PC-3 (cell line): ENCODE data around the gene ELK1. TPM values are rescaled to one million over a fixed set of nuclear protein-coding genes. Genes with fewer than 3 reads are reported as not detected.

Source experiments
- ATAC-seq: fragments of 200-7000 bp; cut with Tn5 transposase; 2 replicates; pipeline ENCODE4 v1.9.1; 2020; ENCODE audit warnings: mild to moderate bottlenecking, moderate library complexity
- BruUV-seq: library from RNA; stranded (reverse); fragments of 400-500 nt; replicated peaks from 2 replicates; lab custom pipeline; 2021; lab: Mats Ljungman, UMichigan
- CTCF ChIA-PET: fragments of 300-600 bp; sonication (Branson Sonifier 250); formaldehyde crosslinking; loops from one replicate; lab custom pipeline; 2022; ENCODE audit warnings: antibody characterized with exemption; lab: Charles Lee
- POLR2A ChIA-PET: fragments of 300-600 bp; sonication (Branson Sonifier 250); formaldehyde crosslinking; loops from one replicate; lab custom pipeline; 2022; ENCODE audit warnings: antibody characterized with exemption; ENCODE audit not compliant: unreplicated experiment; lab: Charles Lee
- DNase-seq: peaks from one replicate; pipeline ENCODE4 v3.0.0-alpha.2; 2015
- H2AFZ ChIP-seq: fragments of 300-600 bp; sonication (generic); 2 replicates; pipeline ENCODE4 v1.6.0; 2016; ENCODE audit warnings: antibody characterized with exemption, low read length
- H3F3A ChIP-seq: fragments of 300-600 bp; sonication (generic); one replicate; pipeline ENCODE4 v1.6.0; 2017; ENCODE audit warnings: antibody characterized with exemption, low read length, control low read depth, mild to moderate bottlenecking; ENCODE audit not compliant: unreplicated experiment
- H3K27ac ChIP-seq: fragments of 300-600 bp; sonication (generic); 2 replicates; pipeline ENCODE4 v1.5.1; 2016; ENCODE audit warnings: mild to moderate bottlenecking, low read length
- H3K27me3 ChIP-seq: fragments of 300-600 bp; sonication (generic); 2 replicates; pipeline ENCODE4 v1.6.1; 2016; ENCODE audit warnings: low read length, mixed read lengths
- H3K36me3 ChIP-seq: fragments of 300-600 bp; sonication (generic); 2 replicates; pipeline ENCODE4 v1.6.1; 2016; ENCODE audit warnings: low read depth, mixed run types, low read length, mixed read lengths
- H3K4me1 ChIP-seq: fragments of 300-600 bp; sonication (generic); 2 replicates; pipeline ENCODE4 v1.5.1; 2016; ENCODE audit warnings: low read length; ENCODE audit not compliant: insufficient read depth
- H3K4me2 ChIP-seq: fragments of 300-600 bp; sonication (generic); 2 replicates; pipeline ENCODE4 v1.6.0; 2016; ENCODE audit warnings: low read length
- H3K4me3 ChIP-seq: fragments of 300-600 bp; sonication (generic); 2 replicates; pipeline ENCODE4 v1.5.1; 2016; ENCODE audit warnings: mild to moderate bottlenecking, low read length, mixed read lengths
- H3K79me2 ChIP-seq: fragments of 300-600 bp; sonication (generic); 2 replicates; pipeline ENCODE4 v1.6.1; 2017; ENCODE audit warnings: low read length, mixed read lengths
- H3K9ac ChIP-seq: fragments of 300-600 bp; sonication (generic); 2 replicates; pipeline ENCODE4 v1.6.0; 2016; ENCODE audit warnings: mild to moderate bottlenecking, low read length
- H3K9me2 ChIP-seq: fragments of 300-600 bp; sonication (generic); replicated peaks from 2 replicates; pipeline ENCODE4 v1.6.1; 2016; ENCODE audit warnings: mixed run types, low read length, mixed read lengths
- H3K9me3 ChIP-seq: fragments of 300-600 bp; sonication (generic); 2 replicates; pipeline ENCODE4 v1.6.1; 2016; ENCODE audit warnings: low read length, mixed read lengths
- H4K20me1 ChIP-seq: fragments of 300-600 bp; sonication (generic); 2 replicates; pipeline ENCODE4 v1.6.1; 2016; ENCODE audit warnings: low read length, mixed read lengths
- EZH2 ChIP-seq: fragments of 300-600 bp; sonication (generic); IDR thresholded peaks from one replicate; pipeline ENCODE4 v1.6.1; 2017; ENCODE audit warnings: antibody characterized with exemption, mild to moderate bottlenecking, low read length; ENCODE audit not compliant: unreplicated experiment
- EZH2phosphoT487 ChIP-seq: fragments of 300-600 bp; sonication (generic); IDR thresholded peaks from 2 replicates; pipeline ENCODE4 v1.6.1; 2018; ENCODE audit warnings: mild to moderate bottlenecking, antibody characterized with exemption, low read length, borderline replicate concordance
- intact Hi-C: fragments of 100-400 bp; cut with micrococcal nuclease; formaldehyde crosslinking; loops from 2 replicates; pipeline ENCODE4 v1.9.0; 2023
- total RNA-seq: library from RNA; depleted of rRNA; stranded (reverse); fragments of >200 nt; gene quantifications from 2 replicates; pipeline ENCODE4 v1.2.3, GENCODE V29; 2014
- TF ChIP-seq, protein P1 (sequence below): fragments of 300-600 bp; sonication (generic); conservative IDR thresholded peaks from 2 replicates; pipeline ENCODE4 v1.5.1; 2017; ENCODE audit warnings: antibody characterized with exemption, low read depth, mild to moderate bottlenecking, low read length

The ELK1 gene
- total RNA-seq, 1 experiment from 2014 or later, result 59.0 TPM

DNA sequence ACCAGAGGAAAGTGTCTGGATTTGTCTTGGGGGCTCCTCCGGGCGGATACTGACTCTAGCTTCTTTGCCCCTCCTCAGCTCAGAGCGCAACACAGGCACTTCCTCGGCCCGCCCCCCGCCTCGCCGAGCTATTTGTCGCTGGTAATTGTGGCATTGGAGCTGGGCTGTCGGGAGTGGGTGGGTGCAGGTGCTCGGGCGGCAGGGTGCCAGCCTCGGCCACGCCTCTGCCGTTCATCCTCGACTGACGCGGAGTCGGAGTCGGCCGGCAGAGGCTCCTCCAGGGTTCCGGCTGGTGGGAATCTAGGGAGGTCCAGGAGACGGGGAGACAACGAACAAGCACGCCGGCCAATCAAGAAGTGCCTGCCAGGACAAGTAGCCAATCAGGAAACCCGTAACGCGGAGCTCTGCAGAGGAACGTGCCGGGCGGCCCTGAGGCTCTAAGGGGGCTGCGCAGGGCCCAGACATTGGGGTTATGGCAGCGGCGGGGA, 26.8 kb downstream of the ELK1 start:
- CTCF ChIA-PET, result no interaction called here

DNA sequence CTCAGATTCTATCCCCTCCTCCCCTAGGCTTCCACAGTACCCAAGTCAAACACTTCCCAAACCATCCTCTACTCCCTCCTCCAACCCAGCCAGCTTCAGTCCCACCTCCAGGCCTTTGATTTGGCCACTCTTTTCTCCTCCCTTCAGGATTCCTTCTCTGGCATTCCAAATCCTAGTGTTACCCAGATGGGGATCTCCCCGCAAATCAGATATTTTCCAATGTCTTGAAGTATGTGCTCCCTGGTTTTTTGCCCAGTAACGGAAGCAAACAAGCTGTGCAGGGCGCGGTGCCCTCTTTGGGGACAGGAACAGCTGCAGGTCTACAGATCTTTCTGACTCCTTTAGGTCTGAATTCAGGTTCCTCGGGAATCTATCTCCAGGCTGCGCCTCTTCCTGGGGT, 28.5 kb downstream of the ELK1 start:
- TF ChIP-seq EZH2phosphoT487 (no peak), EZH2 (no peak)
- TF ChIP-seq, protein P1, sequence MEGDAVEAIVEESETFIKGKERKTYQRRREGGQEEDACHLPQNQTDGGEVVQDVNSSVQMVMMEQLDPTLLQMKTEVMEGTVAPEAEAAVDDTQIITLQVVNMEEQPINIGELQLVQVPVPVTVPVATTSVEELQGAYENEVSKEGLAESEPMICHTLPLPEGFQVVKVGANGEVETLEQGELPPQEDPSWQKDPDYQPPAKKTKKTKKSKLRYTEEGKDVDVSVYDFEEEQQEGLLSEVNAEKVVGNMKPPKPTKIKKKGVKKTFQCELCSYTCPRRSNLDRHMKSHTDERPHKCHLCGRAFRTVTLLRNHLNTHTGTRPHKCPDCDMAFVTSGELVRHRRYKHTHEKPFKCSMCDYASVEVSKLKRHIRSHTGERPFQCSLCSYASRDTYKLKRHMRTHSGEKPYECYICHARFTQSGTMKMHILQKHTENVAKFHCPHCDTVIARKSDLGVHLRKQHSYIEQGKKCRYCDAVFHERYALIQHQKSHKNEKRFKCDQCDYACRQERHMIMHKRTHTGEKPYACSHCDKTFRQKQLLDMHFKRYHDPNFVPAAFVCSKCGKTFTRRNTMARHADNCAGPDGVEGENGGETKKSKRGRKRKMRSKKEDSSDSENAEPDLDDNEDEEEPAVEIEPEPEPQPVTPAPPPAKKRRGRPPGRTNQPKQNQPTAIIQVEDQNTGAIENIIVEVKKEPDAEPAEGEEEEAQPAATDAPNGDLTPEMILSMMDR, result no peak
- Histone ChIP-seq H3F3A (no peaks in the 10 kb centered on the region), H3K4me1 (no peaks in the 10 kb centered on the region), H3K27me3 (no peaks in the 10 kb centered on the region), H3K9me3 (no peaks in the 10 kb centered on the region), H3K36me3 (no peaks in the 10 kb centered on the region), H4K20me1 (no peaks in the 10 kb centered on the region), H3K9ac (no peak overlapping the region), H2AFZ (no peak overlapping the region), H3K4me2 (no peak overlapping the region), H3K4me3 (no peak overlapping the region), H3K27ac (no peak overlapping the region), H3K9me2 (no peaks in the 10 kb centered on the region), H3K79me2 (no peaks in the 10 kb centered on the region)
- POLR2A ChIA-PET, result no interaction called here
- CTCF ChIA-PET, result no interaction called here
- intact Hi-C loops, result no loop called here
- ATAC-seq (no peak), DNase-seq (no peak)
- BruUV-seq, result no TSS peak

More for the DNA sequence above, 26.8 kb downstream of the ELK1 start:
- H3K27me3 ChIP-seq, result no peaks in the 10 kb centered on the region
- BruUV-seq, result no TSS peak
- no peak overlapping the region for H3K4me2 ChIP-seq
- H4K20me1 ChIP-seq, result no peaks in the 10 kb centered on the region
- H3K79me2 ChIP-seq, result no peaks in the 10 kb centered on the region
- no peak overlapping the region for H3K4me3 ChIP-seq
- TF ChIP-seq EZH2 (no peak), EZH2phosphoT487 (no peak)
- TF ChIP-seq, protein P1, result no peak
- DNase-seq (no peak), ATAC-seq (no peak)
- POLR2A ChIA-PET, result no interaction called here
- no peaks in the 10 kb centered on the region for H3K9me2 ChIP-seq
- no peak overlapping the region for H2AFZ ChIP-seq
- H3K9me3 ChIP-seq, result no peaks in the 10 kb centered on the region
- H3K27ac ChIP-seq, result no peak overlapping the region
- intact Hi-C loops, result no loop called here
- no peaks in the 10 kb centered on the region for H3K36me3 ChIP-seq
- no peaks in the 10 kb centered on the region for H3K4me1 ChIP-seq
- no peak overlapping the region for H3K9ac ChIP-seq
- H3F3A ChIP-seq, result no peaks in the 10 kb centered on the region

DNA sequence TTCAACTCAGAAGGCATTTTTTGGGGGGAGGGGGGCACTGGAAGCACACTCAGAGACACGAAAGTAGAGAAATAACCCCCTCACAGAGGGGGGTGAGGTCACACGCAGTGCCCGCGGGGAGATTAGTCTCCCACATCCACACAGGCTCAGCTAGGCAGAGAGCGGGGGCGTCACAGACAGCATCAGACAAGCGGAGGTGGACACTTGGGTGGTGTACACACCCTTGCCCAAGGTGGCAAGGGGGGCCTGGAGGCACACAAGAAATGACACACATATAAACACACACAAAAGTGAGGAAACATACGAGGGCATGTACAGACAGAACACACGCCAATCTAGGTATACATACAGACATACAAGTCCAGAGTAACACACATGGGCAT, 30.1 kb downstream of the ELK1 start:
- ATAC-seq (no peak), DNase-seq (no peak)
- Histone ChIP-seq H3K9me3 (no peaks in the 10 kb centered on the region), H4K20me1 (no peaks in the 10 kb centered on the region), H3K4me2 (no peak overlapping the region), H3K79me2 (no peaks in the 10 kb centered on the region), H3F3A (no peaks in the 10 kb centered on the region), H2AFZ (no peak overlapping the region), H3K36me3 (no peaks in the 10 kb centered on the region), H3K27me3 (no peaks in the 10 kb centered on the region), H3K4me3 (no peak overlapping the region), H3K27ac (no peak overlapping the region), H3K9ac (no peak overlapping the region), H3K4me1 (no peaks in the 10 kb centered on the region), H3K9me2 (no peaks in the 10 kb centered on the region)
- TF ChIP-seq, protein P1, result no peak
- TF ChIP-seq EZH2phosphoT487, result no peak
- no peak for TF ChIP-seq EZH2
- no TSS peak for BruUV-seq
- POLR2A ChIA-PET, result no interaction called here
- CTCF ChIA-PET, result no interaction called here
- intact Hi-C loops, result no loop called here
